Measurements from ENCODE around the gene SEC11C.

GRCh38 chr18:59202258-59202820 is 62.7 kb downstream of the SEC11C start:
- TF ChIP-seq CTCF (IDR thresholded peaks at IDR 0.05) (no peak), EZH2 (IDR thresholded peaks at IDR 0.05) (no peak), EZH2phosphoT487 (IDR thresholded peaks at IDR 0.05) (no peak)

Data from neural progenitor cell (in vitro differentiated cells).